ENCODE measurements around the gene PITPNC1. TPM values are rescaled to one million over a fixed set of nuclear protein-coding genes. Genes with fewer than 3 reads are reported as not detected.
"Not testable (repeated sequence)": the region's sequence is repeated elsewhere in the genome, so short reads cannot be mapped to it uniquely, and the experiment has no call there.

Gene PITPNC1
- total RNA-seq, 4 donors from 2014 or later = 8.0 to 20.4 (median 9.6) TPM

- no peaks in the 10 kb centered on the region for H3K9me3 ChIP-seq
- H3K27me3 ChIP-seq = no peaks in the 10 kb centered on the region
- no peak overlapping the region for H3K4me3 ChIP-seq
- DNase-seq (ENCODE audit: low spot score in 2 of 2) = no peak
- H3K36me3 ChIP-seq = no peaks in the 10 kb centered on the region
- WGBS, 2 donors = 72 to 75% methylated on average over 8 of the region's 8 CpGs
- TF ChIP-seq, protein P1, sequence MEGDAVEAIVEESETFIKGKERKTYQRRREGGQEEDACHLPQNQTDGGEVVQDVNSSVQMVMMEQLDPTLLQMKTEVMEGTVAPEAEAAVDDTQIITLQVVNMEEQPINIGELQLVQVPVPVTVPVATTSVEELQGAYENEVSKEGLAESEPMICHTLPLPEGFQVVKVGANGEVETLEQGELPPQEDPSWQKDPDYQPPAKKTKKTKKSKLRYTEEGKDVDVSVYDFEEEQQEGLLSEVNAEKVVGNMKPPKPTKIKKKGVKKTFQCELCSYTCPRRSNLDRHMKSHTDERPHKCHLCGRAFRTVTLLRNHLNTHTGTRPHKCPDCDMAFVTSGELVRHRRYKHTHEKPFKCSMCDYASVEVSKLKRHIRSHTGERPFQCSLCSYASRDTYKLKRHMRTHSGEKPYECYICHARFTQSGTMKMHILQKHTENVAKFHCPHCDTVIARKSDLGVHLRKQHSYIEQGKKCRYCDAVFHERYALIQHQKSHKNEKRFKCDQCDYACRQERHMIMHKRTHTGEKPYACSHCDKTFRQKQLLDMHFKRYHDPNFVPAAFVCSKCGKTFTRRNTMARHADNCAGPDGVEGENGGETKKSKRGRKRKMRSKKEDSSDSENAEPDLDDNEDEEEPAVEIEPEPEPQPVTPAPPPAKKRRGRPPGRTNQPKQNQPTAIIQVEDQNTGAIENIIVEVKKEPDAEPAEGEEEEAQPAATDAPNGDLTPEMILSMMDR (IDR thresholded peaks at IDR 0.05) = no peak
- TF ChIP-seq POLR2A (IDR thresholded peaks at IDR 0.05) (no peak), EP300 (IDR thresholded peaks at IDR 0.05) (no peak)
- H3K4me1 ChIP-seq = peaks cover 0 to 29% (median 0%) of the 10 kb centered on the region in 4 donors
- H3K27ac ChIP-seq = peak overlapping the region in 2 of 4 donors; percentile 36 to 43
Observed at GRCh38 chr17:67639979-67640378, 262.9 kb downstream of the PITPNC1 start.

DNA sequence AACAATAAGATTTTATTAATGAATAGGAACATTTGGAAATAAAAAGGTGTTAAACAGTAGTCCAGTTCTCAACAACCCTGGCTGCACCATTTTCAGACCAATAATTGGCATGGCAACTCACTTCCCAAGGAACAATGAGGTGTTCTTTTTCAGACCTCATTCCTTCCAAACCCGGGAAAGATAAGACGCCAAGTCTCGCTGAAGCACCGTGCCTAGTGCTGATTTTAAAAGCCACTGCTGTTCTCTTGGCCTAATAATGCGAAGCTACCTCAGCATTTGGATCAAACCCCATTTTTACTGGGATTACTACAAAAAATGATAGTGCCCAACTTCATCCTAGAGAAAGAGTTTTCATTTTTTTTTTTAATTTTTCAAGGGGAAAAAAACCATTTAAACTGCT, 265.4 kb downstream of the PITPNC1 start:
- Histone ChIP-seq H3K27me3 (no peaks in the 10 kb centered on the region), H3K27ac (no peak overlapping the region), H3K36me3 (no peaks in the 10 kb centered on the region), H3K4me1 (peaks cover 0 to 26% (median 0%) of the 10 kb centered on the region in 4 donors), H3K9me3 (no peaks in the 10 kb centered on the region), H3K4me3 (no peak overlapping the region)
- TF ChIP-seq, protein P1 (IDR thresholded peaks at IDR 0.05) = no peak
- TF ChIP-seq POLR2A (IDR thresholded peaks at IDR 0.05) = no peak
- TF ChIP-seq EP300 (IDR thresholded peaks at IDR 0.05) = no peak
- WGBS, 2 donors = 63 to 72% methylated on average over 5 of the region's 5 CpGs
- DNase-seq (ENCODE audit: low spot score in 2 of 2) = no peak

GRCh38 chr17:67644061-67644460, 267.0 kb downstream of the PITPNC1 start:
- Histone ChIP-seq H3K27me3 (no peaks in the 10 kb centered on the region), H3K4me1 (peaks cover 0 to 13% (median 0%) of the 10 kb centered on the region in 4 donors), H3K27ac (no peak overlapping the region), H3K9me3 (no peaks in the 10 kb centered on the region), H3K36me3 (no peaks in the 10 kb centered on the region), H3K4me3 (no peak overlapping the region)
- TF ChIP-seq EP300 (IDR thresholded peaks at IDR 0.05) = no peak
- TF ChIP-seq, protein P1 (IDR thresholded peaks at IDR 0.05) = no peak
- TF ChIP-seq POLR2A (IDR thresholded peaks at IDR 0.05) = no peak
- 92 to 93% methylated on average over 5 of the region's 5 CpGs for WGBS, 2 donors
- DNase-seq (ENCODE audit: low spot score in 2 of 2) = no peak

- not testable (repeated sequence) for H3K36me3 ChIP-seq; H3K9me3 ChIP-seq; H3K4me3 ChIP-seq; H3K27me3 ChIP-seq; H3K4me1 ChIP-seq; H3K27ac ChIP-seq; DNase-seq (ENCODE audit: low spot score in 2 of 2)
- 94 to 98% methylated on average over 8 of the region's 8 CpGs for WGBS, 2 donors
Observed at GRCh38 chr17:67645195-67645594, 268.1 kb downstream of the PITPNC1 start.

GRCh38 chr17:67646472-67646871, 269.4 kb downstream of the PITPNC1 start:
- Histone ChIP-seq H3K27ac (no peak overlapping the region), H3K4me3 (no peak overlapping the region), H3K36me3 (no peaks in the 10 kb centered on the region), H3K9me3 (no peaks in the 10 kb centered on the region), H3K4me1 (no peaks in the 10 kb centered on the region), H3K27me3 (no peaks in the 10 kb centered on the region)
- 94 to 95% methylated on average over 6 of the region's 6 CpGs for WGBS, 2 donors
- DNase-seq (ENCODE audit: low spot score in 2 of 2) = no peak
- TF ChIP-seq POLR2A (IDR thresholded peaks at IDR 0.05) = no peak
- TF ChIP-seq EP300 (IDR thresholded peaks at IDR 0.05) = no peak
- TF ChIP-seq, protein P1 (IDR thresholded peaks at IDR 0.05) = no peak

DNA sequence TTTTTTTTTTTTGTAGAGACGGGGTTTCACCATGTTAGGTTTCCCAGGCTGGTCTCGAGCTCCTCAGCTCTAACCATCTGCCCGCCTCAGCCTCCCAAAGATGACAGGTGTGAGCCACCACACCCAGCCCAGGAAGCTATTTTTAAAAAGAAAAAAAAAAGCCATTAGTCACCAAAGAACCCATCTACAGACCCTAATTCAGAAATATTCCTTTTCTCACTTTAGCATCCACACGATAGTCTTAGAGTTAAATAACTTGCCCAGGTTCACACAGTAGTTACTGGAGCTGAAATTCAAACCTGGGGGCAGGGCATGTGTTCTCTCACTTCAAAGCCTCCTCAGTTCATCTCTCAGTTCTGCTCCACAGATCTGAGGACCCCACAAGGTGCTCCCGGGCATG, 270.4 kb downstream of the PITPNC1 start:
- H3K36me3 ChIP-seq = no peaks in the 10 kb centered on the region
- DNase-seq (ENCODE audit: low spot score in 2 of 2) = no peak

More for the DNA sequence above, 270.4 kb downstream of the PITPNC1 start:
- H3K4me3 ChIP-seq = no peak overlapping the region
- H3K27ac ChIP-seq = no peak overlapping the region
- TF ChIP-seq, protein P1 (IDR thresholded peaks at IDR 0.05) = no peak
- TF ChIP-seq EP300 (IDR thresholded peaks at IDR 0.05) = no peak
- no peak for TF ChIP-seq POLR2A (IDR thresholded peaks at IDR 0.05)
- H3K4me1 ChIP-seq = no peaks in the 10 kb centered on the region
- H3K9me3 ChIP-seq = no peaks in the 10 kb centered on the region
- 87 to 91% methylated on average over 5 of the region's 5 CpGs for WGBS, 2 donors
- H3K27me3 ChIP-seq = no peaks in the 10 kb centered on the region

All from tibial nerve (tissue), 4 donors.